Fibroblast of upper back skin (primary cell): ENCODE results near the gene C1orf52.
A peak's percentile ranks its signal among the peaks of the same experiment; 100 is the strongest.

Source experiments
- DNase-seq: peaks from one replicate; pipeline ENCODE4 v3.0.0-alpha.2; 2013

C1orf52 gene

GRCh38 chr1:85259118-85259911 is at the start of gene C1orf52:
TSS of gene C1orf52 (minus strand) at chr1:85259662. CDS start at chr1:85259633, 29 bp downstream.
- DNase-seq: peak; percentile 93

- DNase-seq: no peak
Observed at GRCh38 chr1:85308833-85309350, 49.4 kb upstream of the C1orf52 start.

DNA sequence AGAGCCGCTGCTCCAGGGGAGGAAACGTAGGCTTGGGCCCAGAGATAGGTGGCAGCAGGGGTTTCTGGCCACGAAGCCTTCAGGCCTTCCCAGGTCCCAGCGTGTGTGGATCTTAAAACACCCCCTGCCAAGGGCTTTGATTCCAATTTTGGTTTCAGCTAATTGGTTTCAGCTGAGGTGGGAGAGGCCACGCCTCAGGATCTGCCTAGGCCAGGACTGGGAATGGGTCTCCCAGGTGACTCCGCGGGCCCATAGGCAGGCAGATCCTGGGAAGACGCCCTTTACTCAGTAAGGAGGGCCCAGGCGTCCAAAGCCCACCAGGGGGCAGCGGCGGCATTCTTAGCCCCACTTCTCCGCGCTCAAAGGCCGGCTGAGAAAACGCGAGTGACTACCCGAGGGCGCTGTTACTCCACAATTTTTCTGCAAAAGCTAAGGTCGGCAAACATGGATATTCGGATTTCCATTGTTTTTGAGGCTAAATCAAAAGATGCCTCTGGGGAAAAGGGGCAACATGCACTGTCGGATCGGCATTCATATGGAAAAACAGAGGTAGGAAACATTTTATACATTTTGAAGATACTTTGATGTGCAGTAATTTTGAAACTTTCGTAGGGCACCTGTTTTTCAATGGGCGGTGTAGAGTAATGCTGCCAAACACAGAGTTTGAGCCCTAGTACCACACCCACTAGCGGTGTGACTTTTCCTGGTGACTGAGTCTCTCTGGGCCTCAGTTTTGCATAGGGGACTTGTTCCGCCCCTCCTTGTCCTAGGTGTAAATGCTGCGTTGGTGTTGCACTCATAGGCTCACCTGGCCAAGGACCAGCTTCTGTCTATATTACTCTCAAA is 48.7 kb upstream of the C1orf52 start:
- DNase-seq: peak; percentile 87

GRCh38 chr1:85306236-85306635 is 46.8 kb upstream of the C1orf52 start:
- no peak for DNase-seq

DNA sequence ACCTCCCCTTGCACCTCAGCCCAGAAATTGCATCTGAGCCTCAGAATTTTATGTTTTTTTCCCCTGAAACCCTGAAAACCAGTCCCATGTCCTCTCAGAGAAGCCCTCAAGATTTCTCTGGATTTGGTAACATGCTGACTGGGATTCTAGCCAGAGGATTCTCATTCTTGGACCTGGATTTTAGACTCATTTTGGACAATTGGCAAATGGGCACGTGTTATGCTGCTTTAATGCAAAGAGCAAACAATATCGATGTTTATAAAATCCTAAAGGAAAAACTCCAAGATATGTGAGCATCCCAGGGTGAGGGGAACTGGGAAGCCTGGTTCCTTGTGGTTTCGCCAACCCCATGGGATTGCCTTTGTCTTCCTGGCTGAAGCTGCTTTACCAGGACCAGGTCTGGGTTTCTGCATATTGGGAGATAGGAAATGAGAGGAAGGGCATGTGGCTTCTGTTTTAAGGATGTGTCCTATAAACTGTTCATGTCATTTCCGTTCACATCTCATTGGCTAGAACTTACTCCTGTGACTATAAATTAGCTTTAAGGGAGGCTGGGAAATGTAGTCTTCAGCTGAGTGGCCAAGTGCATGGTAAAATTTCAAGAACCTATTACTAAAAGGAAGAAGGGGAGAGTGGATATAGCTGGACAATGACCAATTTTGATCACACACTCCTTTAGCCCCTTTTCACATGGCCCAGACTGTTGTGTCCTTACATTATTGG is 44.1 kb upstream of the C1orf52 start:
- no peak for DNase-seq

DNA sequence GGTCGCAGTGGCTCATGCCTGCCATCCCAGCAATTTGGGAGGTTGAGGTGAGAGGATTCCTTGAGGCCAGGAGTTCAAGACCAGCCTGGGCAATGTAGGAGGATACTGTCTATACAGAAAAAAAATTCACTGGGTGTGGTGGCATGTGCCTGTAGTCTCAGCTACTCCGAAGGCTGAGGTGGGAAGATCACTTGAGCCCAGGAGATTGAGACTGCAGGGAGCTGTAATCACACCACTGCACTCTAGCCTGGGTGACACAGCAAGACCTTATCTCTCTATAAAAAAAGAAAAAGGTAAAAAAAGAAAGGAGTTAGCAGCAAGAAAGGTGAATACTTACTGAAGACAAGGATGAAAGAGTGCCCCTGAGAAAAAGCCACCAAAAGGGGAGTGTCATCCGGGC is 40.7 kb upstream of the C1orf52 start:
- DNase-seq: no peak

DNA sequence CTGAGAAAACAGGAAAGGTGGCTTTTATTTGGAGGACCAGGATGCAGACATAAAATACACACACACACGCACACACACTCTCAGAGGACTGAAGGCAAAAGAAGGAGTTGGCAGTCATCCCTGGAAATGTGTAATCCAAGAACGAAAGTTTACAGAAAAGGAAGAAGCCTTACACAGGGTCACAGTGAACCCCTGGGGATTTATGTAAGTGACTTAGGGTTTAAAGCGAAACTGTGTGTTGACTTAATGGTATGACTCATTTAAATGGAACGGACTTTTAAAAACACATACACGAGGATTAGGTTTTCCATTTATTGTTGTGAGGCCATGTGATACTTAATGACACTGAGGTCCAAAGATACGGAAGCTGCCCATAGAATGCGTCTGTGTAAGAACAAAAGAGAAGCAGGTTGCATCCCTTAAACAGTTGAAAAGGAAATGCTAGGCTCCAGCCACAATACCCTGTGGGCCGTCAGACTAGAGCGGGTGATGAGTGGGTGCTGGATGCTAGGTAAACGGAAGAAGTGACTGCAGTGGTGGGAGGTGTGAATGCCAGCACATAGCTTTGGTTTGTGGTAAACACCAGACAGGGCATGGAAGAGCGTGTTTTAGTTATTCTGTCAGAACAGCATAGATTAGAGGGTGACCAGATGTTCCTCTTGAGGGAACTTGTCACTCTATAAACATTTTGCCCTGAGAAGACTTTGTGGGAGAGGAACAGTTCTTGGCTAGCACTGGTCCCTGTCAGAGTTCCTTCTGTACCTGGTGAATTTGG is 38.6 kb upstream of the C1orf52 start:
- DNase-seq: peak; percentile 97

DNA sequence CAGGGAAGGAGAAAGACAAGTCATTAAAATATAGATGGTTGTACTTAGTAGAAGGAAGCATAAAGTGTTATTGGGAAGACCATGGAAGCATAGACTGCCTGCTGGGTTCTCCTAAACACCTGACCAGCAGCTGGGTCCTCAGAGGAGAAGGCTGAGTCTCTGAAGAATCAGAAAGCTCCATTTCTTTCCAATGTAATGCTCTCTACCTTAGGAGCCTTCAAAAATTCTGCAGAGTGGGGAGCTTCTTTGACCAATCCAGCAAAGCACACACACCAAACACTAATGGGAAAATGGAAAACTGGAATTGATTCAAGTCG is 38.0 kb upstream of the C1orf52 start:
- no peak for DNase-seq

GRCh38 chr1:85296980-85297379 is 37.5 kb upstream of the C1orf52 start:
- no peak for DNase-seq

DNA sequence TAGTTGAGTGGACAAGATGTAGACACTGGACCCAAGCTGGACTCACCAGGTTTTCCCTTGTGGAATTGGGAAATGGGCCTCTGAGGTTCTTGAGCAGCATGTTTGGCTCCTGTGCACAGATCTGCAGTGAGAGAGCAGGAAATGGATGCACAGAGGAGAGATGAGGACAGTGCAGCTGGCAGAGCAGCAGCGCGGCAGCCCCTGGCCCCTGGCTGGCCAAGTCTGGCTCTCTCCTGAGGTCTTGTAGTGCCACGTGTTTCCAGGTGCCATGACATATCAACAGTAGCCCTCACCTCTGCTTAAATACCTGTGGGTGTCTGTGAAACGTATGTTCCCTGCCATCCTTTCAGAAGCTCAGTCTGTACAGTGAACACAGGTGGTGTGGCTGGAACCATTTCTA is 36.2 kb upstream of the C1orf52 start:
- DNase-seq: no peak

DNA sequence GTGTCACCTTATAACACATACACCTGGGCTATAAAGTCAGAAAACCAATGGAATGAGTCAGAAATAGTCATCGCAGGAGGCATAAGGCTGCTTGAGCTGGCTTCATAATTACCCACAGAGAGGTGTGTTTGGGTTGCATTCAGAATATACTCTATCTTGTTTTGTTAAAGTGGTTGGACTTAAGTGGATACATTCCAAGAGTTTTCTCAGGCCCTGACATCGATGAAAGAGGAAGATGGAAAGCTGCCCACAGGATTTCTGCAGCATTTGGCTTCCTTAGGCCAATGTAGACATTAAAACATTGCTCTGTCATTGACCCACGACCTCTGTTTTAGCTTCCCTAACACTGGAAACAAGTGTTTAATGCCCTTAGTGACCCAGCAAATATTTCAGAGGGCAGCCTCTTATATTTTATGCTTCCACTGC is 35.6 kb upstream of the C1orf52 start:
- peak; percentile 57 for DNase-seq

DNA sequence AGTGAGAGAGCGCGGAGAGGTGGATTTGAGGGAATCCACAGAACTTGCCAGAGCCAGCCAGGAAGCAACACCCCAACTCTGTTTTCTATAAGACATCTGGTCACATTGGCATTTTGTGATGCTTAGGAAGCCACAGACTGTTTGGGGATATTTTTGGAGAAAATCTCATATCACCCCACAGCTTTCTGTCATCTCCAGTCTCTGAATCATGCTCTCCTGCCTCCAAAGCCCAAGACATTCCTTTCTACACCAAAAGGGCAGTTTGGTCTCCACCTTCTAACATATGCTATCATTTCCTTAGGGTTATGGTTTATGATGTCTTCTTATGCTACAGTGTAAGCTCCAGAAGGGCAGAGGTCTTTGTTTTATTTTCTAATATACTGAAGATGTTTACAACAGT is 31.4 kb upstream of the C1orf52 start:
- DNase-seq: peak; percentile 57

DNA sequence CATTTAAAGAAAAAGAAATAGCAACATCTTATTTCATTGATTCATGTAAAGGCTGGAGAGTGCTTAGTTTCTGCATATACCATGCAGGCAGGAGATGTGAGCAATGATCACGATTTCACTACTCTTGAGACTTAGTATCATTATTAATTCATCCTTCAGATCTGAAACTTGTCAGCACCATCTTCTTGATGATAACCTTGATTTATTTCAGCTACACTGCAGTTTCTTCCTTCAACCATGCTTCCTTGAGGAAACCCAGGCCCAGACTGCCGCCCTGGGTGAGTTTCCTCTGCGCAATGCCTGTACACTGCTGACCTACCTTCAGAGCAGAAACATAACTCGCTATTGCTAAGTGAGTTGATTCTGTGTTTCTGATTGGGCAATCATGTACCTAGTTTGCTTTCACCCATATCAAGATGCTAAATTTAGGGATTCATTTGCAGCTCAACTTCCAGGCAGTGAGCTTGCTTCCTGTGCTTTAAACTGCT is 30.4 kb upstream of the C1orf52 start:
- no peak for DNase-seq

- DNase-seq: peak; percentile 93
Observed at GRCh38 chr1:85289207-85289847, 29.9 kb upstream of the C1orf52 start.

DNA sequence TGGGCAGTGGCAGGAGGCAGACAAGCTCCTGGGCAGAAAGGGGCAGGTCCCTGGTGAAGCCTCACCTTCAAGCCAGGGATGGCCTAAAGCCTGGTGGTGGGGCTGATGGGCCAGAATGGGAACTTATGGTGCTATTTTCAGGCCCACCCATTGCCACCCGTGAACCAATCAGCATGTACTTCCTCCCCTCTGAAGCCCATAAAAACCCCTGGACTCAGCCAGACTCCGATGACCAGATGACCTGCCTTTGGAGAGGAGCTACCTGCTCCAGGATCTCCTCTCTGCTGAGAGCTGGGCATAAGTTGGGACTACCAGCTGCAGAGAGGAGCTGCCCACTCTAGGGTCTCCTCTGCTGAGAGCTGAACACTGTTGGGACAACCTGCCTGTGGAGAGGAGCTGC is 24.7 kb upstream of the C1orf52 start:
- DNase-seq: no peak

GRCh38 chr1:85283475-85284199 is 24.2 kb upstream of the C1orf52 start:
- DNase-seq: no peak

DNA sequence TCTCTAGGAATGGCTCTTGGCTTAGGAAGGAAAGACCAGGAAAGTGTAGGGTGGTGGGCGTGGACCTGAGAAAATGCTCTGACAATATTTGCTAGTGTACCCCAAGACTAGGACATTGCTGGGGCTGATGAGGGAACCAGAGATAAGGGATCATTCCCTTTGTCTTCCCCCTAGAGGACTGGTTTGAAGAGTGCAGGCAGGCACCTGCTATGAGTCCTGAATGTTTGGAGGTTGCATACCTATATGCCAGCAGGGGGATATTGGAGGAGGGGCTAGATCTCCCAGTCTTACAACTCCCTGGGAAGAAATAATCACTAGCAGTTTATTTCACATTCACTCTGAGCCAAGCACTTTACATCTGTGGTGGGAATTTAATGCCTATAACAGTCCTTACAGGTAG is 23.0 kb upstream of the C1orf52 start:
- no peak for DNase-seq

DNA sequence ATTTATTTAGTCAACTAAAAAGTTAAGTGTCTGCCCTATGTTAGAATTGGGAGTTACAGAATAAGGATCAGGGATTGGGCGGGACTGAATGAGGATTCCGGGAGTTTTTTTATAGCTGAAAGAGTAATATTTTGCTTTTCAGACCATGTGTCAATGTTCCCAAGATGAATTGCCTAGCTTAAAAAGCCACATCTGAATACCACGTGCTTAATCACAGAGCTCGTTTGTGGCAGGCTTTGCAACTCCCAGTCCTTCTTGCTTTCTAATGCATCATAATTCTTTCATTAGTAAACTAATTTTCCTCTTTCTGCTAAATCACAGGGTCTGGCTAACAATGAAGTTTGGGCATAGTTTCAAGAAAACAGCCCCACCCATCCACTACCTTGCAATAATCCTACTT is 21.2 kb upstream of the C1orf52 start:
- peak; percentile 45 for DNase-seq

DNA sequence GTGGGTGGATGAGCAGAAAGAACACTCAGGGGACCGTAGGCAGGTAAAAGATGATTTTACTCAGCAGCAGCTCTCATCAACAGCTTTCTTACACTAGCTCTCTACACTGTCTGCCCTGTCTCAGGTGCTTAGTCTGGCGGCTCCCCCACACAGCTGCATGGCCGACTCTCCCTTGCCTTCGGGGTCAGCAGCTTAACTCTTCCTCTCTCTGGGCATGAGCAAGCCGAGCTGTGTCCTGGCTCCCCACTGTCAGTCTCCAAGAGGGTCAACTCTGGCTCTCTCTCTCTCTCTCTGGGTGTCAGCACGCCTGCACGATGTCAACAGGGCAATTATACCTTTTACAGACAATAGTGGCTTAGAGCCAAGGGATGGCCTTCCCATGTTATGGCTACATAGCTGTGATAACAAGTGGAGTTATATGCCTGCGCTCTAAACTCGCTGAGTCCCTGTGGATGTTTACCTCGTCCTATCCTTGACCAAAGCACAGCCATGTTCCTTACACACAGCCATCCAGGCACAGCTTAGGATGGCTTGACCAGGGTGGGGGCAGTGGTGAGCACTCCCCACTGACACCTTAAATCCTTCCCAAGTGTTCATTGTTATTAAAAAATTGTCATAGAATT is 20.1 kb upstream of the C1orf52 start:
- no peak for DNase-seq

- peak; percentile 94 for DNase-seq
Observed at GRCh38 chr1:85278853-85279314, 19.4 kb upstream of the C1orf52 start.

DNA sequence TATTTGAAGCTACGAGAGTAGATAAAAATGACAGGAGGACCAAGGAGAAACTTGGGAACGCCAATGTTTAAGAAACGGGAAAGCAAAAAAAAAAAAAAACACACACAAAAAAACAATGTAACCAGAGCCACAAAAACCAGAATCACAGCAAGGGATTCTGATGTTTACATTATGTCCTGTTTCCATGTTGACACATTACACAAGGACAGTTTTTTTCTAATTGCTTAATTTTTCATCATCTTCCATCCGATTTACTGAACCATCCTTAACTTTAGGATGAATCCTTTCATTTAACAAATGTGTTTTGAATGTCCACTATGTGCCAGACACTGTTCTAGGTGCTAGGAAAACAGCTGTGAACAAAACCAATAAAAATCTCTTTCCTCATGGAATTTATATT is 18.3 kb upstream of the C1orf52 start:
- DNase-seq: no peak
